Measurements from ENCODE around the gene KCNJ15. TPM values are rescaled to one million over a fixed set of nuclear protein-coding genes. Genes with fewer than 3 reads are reported as not detected.

KCNJ15 gene
- total RNA-seq, 1 donor from 2014 or later: not detected

DNA sequence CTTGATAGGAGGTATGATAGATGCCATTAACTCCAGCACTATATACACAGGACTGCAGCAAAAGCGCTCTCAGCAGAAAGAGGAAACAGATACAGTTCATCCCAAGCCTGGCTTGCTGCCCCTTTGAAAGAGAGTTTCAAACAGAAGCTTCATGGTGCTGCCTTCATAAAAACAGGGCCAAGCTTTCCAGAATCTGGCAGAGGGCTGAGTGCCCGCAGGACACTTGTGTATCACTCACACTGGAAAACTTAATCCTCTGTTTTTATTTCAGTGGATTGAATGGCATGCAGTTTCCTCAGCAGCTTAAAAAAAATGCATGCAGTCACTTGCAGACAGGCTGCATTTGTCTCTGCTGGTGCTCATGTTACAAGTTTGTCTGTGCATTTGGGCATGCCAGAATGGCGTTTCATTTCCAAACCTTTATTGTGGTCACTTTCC is 40.4 kb downstream of the KCNJ15 start:
- Mint-ChIP-seq H3K9me3 (ENCODE audit: unreplicated experiment) (no peaks in the 10 kb centered on the region), H3K27ac (ENCODE audit: unreplicated experiment) (no peak overlapping the region), H3K27me3 (ENCODE audit: unreplicated experiment) (peaks cover 3% of the 10 kb centered on the region), H3K4me1 (ENCODE audit: low read depth, unreplicated experiment) (no peaks in the 10 kb centered on the region), H3K4me3 (ENCODE audit: unreplicated experiment) (no peak overlapping the region), H3K36me3 (ENCODE audit: unreplicated experiment) (no peaks in the 10 kb centered on the region)
- no peak for DNase-seq
- TF ChIP-seq, protein P1, sequence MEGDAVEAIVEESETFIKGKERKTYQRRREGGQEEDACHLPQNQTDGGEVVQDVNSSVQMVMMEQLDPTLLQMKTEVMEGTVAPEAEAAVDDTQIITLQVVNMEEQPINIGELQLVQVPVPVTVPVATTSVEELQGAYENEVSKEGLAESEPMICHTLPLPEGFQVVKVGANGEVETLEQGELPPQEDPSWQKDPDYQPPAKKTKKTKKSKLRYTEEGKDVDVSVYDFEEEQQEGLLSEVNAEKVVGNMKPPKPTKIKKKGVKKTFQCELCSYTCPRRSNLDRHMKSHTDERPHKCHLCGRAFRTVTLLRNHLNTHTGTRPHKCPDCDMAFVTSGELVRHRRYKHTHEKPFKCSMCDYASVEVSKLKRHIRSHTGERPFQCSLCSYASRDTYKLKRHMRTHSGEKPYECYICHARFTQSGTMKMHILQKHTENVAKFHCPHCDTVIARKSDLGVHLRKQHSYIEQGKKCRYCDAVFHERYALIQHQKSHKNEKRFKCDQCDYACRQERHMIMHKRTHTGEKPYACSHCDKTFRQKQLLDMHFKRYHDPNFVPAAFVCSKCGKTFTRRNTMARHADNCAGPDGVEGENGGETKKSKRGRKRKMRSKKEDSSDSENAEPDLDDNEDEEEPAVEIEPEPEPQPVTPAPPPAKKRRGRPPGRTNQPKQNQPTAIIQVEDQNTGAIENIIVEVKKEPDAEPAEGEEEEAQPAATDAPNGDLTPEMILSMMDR (IDR thresholded peaks at IDR 0.05; ENCODE audit: partially characterized antibody, unreplicated experiment): no peak

DNA sequence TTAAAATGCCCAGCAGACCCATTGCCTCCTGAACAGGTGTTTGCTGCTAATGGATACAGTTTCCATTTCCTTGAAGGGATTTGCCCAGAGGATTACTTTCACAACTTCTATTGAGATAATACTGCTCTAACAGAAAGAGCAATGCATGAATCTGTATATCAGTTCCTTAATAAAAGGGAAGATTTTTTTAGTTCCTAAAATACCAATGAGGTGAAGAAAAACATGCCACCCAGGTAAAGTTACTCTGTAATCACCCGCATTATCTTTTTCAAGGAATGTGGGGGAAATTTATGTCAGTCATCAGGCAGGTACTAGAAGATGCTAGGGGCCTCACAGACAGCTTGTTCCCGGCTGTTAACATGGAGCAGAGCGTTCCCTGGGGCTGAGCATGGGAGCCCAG is 41.1 kb downstream of the KCNJ15 start:
- H3K36me3 Mint-ChIP-seq (ENCODE audit: unreplicated experiment): no peaks in the 10 kb centered on the region
- no peak for DNase-seq
- H3K4me3 Mint-ChIP-seq (ENCODE audit: unreplicated experiment): no peak overlapping the region
- H3K4me1 Mint-ChIP-seq (ENCODE audit: low read depth, unreplicated experiment): no peaks in the 10 kb centered on the region
- H3K27ac Mint-ChIP-seq (ENCODE audit: unreplicated experiment): no peak overlapping the region
- no peaks in the 10 kb centered on the region for H3K9me3 Mint-ChIP-seq (ENCODE audit: unreplicated experiment)
- H3K27me3 Mint-ChIP-seq (ENCODE audit: unreplicated experiment): peaks cover 3% of the 10 kb centered on the region
- TF ChIP-seq, protein P1 (IDR thresholded peaks at IDR 0.05; ENCODE audit: partially characterized antibody, unreplicated experiment): no peak

DNA sequence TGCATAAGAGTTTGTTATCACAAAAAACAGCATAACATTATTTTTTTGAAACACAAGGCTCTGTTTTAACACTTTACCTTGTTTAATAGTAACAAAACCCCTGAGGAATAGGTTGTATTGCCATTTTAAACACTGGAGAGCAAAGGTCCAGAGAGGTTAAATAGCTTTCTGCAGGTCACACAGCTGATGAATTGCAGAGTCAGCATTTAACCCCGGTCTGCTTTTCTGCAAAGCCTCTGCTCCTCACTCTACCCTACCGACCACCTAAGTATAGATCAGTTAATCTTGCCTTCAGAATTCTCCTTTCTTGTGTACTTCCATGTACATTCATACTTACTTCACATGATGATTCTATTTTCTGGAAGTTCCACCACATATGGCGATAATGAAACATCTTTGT is 42.0 kb downstream of the KCNJ15 start:
- H3K27ac Mint-ChIP-seq (ENCODE audit: unreplicated experiment): no peak overlapping the region
- no peak for DNase-seq
- H3K4me3 Mint-ChIP-seq (ENCODE audit: unreplicated experiment): no peak overlapping the region
- TF ChIP-seq, protein P1 (IDR thresholded peaks at IDR 0.05; ENCODE audit: partially characterized antibody, unreplicated experiment): no peak
- H3K36me3 Mint-ChIP-seq (ENCODE audit: unreplicated experiment): no peaks in the 10 kb centered on the region
- H3K27me3 Mint-ChIP-seq (ENCODE audit: unreplicated experiment): peaks cover 3% of the 10 kb centered on the region
- no peaks in the 10 kb centered on the region for H3K9me3 Mint-ChIP-seq (ENCODE audit: unreplicated experiment)
- no peaks in the 10 kb centered on the region for H3K4me1 Mint-ChIP-seq (ENCODE audit: low read depth, unreplicated experiment)

DNA sequence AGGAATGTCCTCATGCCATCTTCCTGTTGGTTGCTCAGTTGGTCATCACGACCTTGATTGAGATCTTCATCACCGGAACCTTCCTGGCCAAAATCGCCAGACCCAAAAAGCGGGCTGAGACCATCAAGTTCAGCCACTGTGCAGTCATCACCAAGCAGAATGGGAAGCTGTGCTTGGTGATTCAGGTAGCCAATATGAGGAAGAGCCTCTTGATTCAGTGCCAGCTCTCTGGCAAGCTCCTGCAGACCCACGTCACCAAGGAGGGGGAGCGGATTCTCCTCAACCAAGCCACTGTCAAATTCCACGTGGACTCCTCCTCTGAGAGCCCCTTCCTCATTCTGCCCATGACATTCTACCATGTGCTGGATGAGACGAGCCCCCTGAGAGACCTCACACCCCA is 42.9 kb downstream of the KCNJ15 start:
- no peak overlapping the region for H3K27ac Mint-ChIP-seq (ENCODE audit: unreplicated experiment)
- H3K9me3 Mint-ChIP-seq (ENCODE audit: unreplicated experiment): no peaks in the 10 kb centered on the region
- H3K4me1 Mint-ChIP-seq (ENCODE audit: low read depth, unreplicated experiment): no peaks in the 10 kb centered on the region

DNA sequence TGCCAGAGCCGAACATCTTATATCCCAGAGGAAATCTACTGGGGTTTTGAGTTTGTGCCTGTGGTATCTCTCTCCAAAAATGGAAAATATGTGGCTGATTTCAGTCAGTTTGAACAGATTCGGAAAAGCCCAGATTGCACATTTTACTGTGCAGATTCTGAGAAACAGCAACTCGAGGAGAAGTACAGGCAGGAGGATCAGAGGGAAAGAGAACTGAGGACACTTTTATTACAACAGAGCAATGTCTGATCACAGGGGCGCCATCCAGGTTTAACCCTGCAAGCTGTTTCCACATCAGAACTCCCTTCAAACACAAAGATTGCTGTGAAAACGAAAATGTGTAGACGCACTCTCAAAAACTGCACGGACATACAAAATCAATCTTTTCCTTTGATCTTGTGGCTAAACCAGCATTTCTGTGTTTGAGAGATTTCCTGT is 43.4 kb downstream of the KCNJ15 start:
- no peak overlapping the region for H3K4me3 Mint-ChIP-seq (ENCODE audit: unreplicated experiment)
- H3K36me3 Mint-ChIP-seq (ENCODE audit: unreplicated experiment): no peaks in the 10 kb centered on the region
- H3K9me3 Mint-ChIP-seq (ENCODE audit: unreplicated experiment): no peaks in the 10 kb centered on the region
- no peak overlapping the region for H3K27ac Mint-ChIP-seq (ENCODE audit: unreplicated experiment)
- peaks cover 3% of the 10 kb centered on the region for H3K27me3 Mint-ChIP-seq (ENCODE audit: unreplicated experiment)
- H3K4me1 Mint-ChIP-seq (ENCODE audit: low read depth, unreplicated experiment): no peaks in the 10 kb centered on the region
- no peak for DNase-seq
- TF ChIP-seq, protein P1 (IDR thresholded peaks at IDR 0.05; ENCODE audit: partially characterized antibody, unreplicated experiment): no peak

More for the DNA sequence above, 42.9 kb downstream of the KCNJ15 start:
- TF ChIP-seq, protein P1 (IDR thresholded peaks at IDR 0.05; ENCODE audit: partially characterized antibody, unreplicated experiment): no peak
- no peak overlapping the region for H3K4me3 Mint-ChIP-seq (ENCODE audit: unreplicated experiment)
- H3K27me3 Mint-ChIP-seq (ENCODE audit: unreplicated experiment): peaks cover 3% of the 10 kb centered on the region
- H3K36me3 Mint-ChIP-seq (ENCODE audit: unreplicated experiment): no peaks in the 10 kb centered on the region
- no peak for DNase-seq
